Naive thymus-derived CD8-positive, alpha-beta T cell (primary cell): Measurements from ENCODE around the gene HELT. TPM values are rescaled to one million over a fixed set of nuclear protein-coding genes. Genes with fewer than 3 reads are reported as not detected.
"Not testable (repeated sequence)": the region's sequence is repeated elsewhere in the genome, so short reads cannot be mapped to it uniquely, and the experiment has no call there.

ENCODE experiments used
- ATAC-seq, 2 donors: fragments of 150-1000 bp; cut with Tn5 transposase in 1 of 2; sonication (Bioruptor Pico), chemical (Tn5 transposase) in 1 of 2; 1 replicate in 1 of 2; 2 replicates in 1 of 2; pipeline ENCODE4 v1.10.0; 2021; ENCODE audit warnings: mild to moderate bottlenecking in 2 of 2, moderate library complexity in 2 of 2
- POLR2A ChIA-PET: fragments of 350-600 bp; sonication (Branson Sonifier 250); formaldehyde crosslinking; loops from one replicate; lab custom pipeline; 2021; ENCODE audit warnings: antibody characterized with exemption; lab: Charles Lee
- DNase-seq, 10 donors: peaks; one replicate each; pipeline versions ENCODE4 v3.0.0 to v3.0.0-alpha.2; 2020 to 2022
- H3K27ac Mint-ChIP-seq, 10 donors: one replicate each; pipeline ENCODE4 v1.8.0; 2020 to 2022; ENCODE audit warnings: mild to moderate bottlenecking in 10 of 10, mixed read lengths in 10 of 10, moderate library complexity in 4 of 10, inconsistent platforms in 1 of 10
- H3K27me3 Mint-ChIP-seq, 5 donors: one replicate each; pipeline ENCODE4 v1.8.0; 2021 to 2022; ENCODE audit warnings: mixed read lengths in 5 of 5
- H3K36me3 Mint-ChIP-seq, 3 donors: one replicate each; pipeline ENCODE4 v1.8.0; 2020 to 2022; ENCODE audit warnings: mixed read lengths in 3 of 3, mild to moderate bottlenecking in 2 of 3, inconsistent platforms in 1 of 3
- H3K4me1 Mint-ChIP-seq, 4 donors: one replicate each; pipeline ENCODE4 v1.8.0; 2021 to 2022; ENCODE audit warnings: mixed read lengths in 4 of 4
- H3K4me3 Mint-ChIP-seq, 10 donors: one replicate each; pipeline ENCODE4 v1.8.0; 2020 to 2022; ENCODE audit warnings: mild to moderate bottlenecking in 10 of 10, mixed read lengths in 10 of 10, moderate library complexity in 6 of 10, inconsistent platforms in 1 of 10
- H3K9me3 Mint-ChIP-seq, 9 donors: one replicate each; pipeline ENCODE4 v1.8.0; 2020 to 2022; ENCODE audit warnings: mixed read lengths in 9 of 9, mild to moderate bottlenecking in 3 of 9, inconsistent platforms in 1 of 9, moderate library complexity in 1 of 9
- polyA plus RNA-seq, 3 donors: library from polyadenylated mRNA; unstranded; fragments of 300-500 nt; fragmentation: Illumina TruSeq; gene quantifications; one replicate each; pipeline ENCODE4 v1.2.3, GENCODE V29; 2021
- total RNA-seq, 8 experiments: library from RNA in 2 of 8; stranded (reverse) in 2 of 8; gene quantifications; one replicate each; pipeline ENCODE4 v1.2.3 and lab custom pipeline; 2021 to 2026

HELT gene, protein sequence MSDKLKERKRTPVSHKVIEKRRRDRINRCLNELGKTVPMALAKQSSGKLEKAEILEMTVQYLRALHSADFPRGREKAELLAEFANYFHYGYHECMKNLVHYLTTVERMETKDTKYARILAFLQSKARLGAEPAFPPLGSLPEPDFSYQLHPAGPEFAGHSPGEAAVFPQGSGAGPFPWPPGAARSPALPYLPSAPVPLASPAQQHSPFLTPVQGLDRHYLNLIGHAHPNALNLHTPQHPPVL
- total RNA-seq = not detected
- not detected for polyA plus RNA-seq
- total RNA-seq (lab: John Stamatoyannopoulos, UW) = 0 reads per million in 6 experiments

DNA sequence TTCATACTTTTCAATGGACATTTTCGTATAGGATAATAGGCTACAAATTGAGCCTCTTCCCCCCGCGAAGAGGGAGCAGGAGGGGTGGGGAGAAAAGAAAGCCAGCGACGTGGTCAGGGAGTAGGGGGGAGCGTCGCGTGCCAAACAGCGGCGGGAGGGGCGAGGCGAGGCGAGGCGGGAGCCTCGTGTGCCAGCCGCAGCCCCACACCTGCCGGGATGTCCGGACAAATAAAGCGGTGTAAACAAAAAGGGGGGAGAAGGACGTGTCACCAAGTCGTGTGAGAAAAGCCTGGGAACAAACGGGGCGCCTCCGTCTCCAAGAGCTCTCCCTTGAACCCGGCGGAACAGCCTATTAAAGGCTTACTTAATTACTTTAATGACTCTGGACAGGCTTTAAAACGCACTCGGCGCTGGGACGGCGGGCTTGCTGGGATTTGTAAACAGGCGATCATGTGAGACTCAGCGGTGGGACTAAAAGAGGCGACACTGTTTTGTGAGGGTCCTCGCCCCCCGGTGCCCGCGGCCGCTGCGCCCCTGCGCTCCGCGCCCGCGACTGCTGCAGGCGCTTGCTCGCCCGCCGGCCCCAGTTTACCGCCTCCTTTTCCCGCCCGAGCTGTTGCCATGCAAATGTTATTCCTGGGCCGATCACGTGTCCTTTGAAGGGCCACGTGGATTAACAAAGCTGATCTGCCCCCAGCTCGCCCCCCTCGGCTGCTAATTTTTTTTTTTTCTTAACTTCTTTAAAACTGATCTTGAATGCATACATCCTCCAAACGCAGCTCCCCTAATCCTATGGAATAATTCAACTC lies at the start of gene HELT:
Gene HELT, plus strand, starts transcription at position 527 of the 809 bp plus-strand sequence. CDS start 439 bp downstream, outside the sequence.
- Mint-ChIP-seq H3K27me3 (peaks cover 34 to 83% (median 67%) of the 10 kb centered on the region in 5 donors), H3K4me3 (peak within 1 kb of the TSS in 1 of 10 donors; percentile 23), H3K9me3 (no peaks in the 10 kb centered on the region), H3K4me1 (peaks cover 5 to 26% (median 16%) of the 10 kb centered on the region in 4 donors), H3K36me3 (no peaks in the 10 kb centered on the region), H3K27ac (peak within 1 kb of the TSS in 1 of 10 donors; percentile 73)
- ATAC-seq (no peak), DNase-seq (no peak)
- POLR2A ChIA-PET = no interaction called here

DNA sequence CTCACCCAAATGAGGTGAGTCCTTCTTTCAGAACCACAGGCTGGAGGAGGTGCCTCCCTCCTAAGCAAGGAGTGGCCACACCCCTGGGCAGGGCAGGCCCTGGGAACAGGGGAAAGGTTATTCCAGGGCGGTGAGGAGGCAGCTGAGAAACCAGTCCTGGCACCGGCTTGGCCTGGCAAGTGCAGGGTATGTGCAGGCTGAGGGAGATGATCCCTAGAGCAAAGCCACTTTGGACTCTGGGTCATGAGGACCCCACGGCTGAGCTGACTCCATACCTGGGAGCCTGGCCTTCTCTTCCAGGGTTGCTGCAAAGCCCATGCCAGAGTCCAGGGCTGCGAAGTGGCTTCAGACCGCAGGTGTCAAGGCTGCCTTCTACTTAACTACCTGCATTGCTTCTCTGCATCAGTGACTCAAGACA lies 49.5 kb upstream of the HELT start:
- H3K4me3 Mint-ChIP-seq = no peak overlapping the region
- H3K4me1 Mint-ChIP-seq = peaks cover 3 to 9% (median 7%) of the 10 kb centered on the region in 4 donors
- DNase-seq (no peak), ATAC-seq (no peak)
- H3K27ac Mint-ChIP-seq = peak overlapping the region in 2 of 10 donors; percentile 88 to 99
- H3K9me3 Mint-ChIP-seq = peaks cover 0 to 38% (median 13%) of the 10 kb centered on the region in 9 donors
- POLR2A ChIA-PET = no interaction called here
- H3K36me3 Mint-ChIP-seq = peaks cover 7 to 10% (median 9%) of the 10 kb centered on the region in 3 donors
- peaks cover 4 to 23% (median 11%) of the 10 kb centered on the region in 5 donors for H3K27me3 Mint-ChIP-seq

DNA sequence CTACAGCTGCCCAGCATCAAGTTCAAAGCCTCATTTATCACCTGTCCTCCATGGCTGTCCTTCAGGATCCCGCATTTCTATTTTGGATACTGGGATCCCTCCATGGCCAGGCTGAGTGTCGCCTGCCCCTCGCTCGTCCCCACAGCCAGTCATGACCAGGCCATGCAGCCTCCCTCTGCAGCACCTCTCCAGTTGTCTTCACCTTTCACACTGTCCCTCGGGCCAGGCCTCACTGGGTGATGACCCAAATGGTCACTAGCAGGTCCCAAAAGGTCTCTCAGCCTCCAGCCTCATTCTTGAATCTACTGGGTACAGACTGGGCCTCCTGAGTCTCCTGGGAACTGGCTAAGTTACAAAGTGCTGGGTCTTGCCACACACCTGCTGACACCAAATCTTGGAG lies 48.7 kb upstream of the HELT start:
- Mint-ChIP-seq H3K4me3 (peak overlapping the region in 1 of 10 donors; percentile 57), H3K27me3 (peaks cover 4 to 31% (median 11%) of the 10 kb centered on the region in 5 donors)
- DNase-seq = no peak

DNA sequence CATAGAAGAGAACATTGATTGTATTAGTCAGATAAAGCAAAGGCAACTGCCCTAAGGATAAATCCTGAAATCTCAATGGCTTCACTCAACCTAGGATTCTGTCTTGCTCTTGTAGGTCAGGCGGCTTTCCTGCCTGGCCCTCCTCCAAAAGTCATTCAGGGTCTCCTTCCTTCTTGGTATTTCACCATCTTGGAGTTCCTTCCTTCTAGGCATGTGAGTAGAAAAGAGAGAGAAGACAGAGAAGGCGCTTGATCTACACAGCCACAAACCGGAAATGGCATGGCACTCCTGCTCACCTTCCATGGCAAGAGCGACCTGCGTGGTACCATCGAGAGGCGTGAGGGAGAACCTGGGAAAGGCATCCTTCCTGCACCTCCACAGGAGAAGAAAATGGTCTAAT lies 45.3 kb upstream of the HELT start:
- peaks cover 0 to 9% (median 6%) of the 10 kb centered on the region in 3 donors for H3K36me3 Mint-ChIP-seq
- POLR2A ChIA-PET = no interaction called here
- DNase-seq (no peak), ATAC-seq (no peak)
- no peaks in the 10 kb centered on the region for H3K4me1 Mint-ChIP-seq
- no peak overlapping the region for H3K27ac Mint-ChIP-seq
- H3K4me3 Mint-ChIP-seq = no peak overlapping the region
- H3K27me3 Mint-ChIP-seq = peaks cover 9 to 41% (median 15%) of the 10 kb centered on the region in 5 donors
- peaks cover 0 to 29% (median 10%) of the 10 kb centered on the region in 9 donors for H3K9me3 Mint-ChIP-seq

More for the DNA sequence above, 48.7 kb upstream of the HELT start:
- Mint-ChIP-seq H3K36me3 (peaks cover 7 to 10% (median 9%) of the 10 kb centered on the region in 3 donors), H3K4me1 (peaks cover 3 to 9% (median 7%) of the 10 kb centered on the region in 4 donors), H3K27ac (no peak overlapping the region), H3K9me3 (peaks cover 0 to 38% (median 13%) of the 10 kb centered on the region in 9 donors)
- POLR2A ChIA-PET = no interaction called here
- ATAC-seq = no peak

DNA sequence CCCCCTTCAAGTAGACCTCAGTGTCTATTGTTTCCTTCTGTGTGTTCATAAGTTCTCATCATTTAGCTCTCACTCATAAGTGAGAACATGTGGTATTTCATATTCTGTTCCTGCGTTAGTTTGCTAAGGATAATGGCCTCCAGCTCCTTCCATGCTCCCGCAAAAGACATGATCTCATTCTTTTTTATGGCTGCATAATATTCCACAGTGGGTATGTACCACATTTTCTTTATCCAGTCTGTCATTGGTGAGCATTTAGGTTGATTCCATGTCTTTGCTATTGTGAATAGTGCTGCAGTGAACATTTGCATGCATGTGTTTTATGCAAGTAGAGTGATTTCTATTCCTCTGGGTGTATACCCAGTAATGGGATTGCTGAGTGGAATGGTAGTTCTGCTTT lies 41.9 kb upstream of the HELT start:
- H3K36me3 Mint-ChIP-seq, ATAC-seq, H3K4me3 Mint-ChIP-seq, DNase-seq, H3K4me1 Mint-ChIP-seq, POLR2A ChIA-PET, H3K27ac Mint-ChIP-seq: not testable (repeated sequence)
- Mint-ChIP-seq H3K9me3 (peaks cover 0 to 16% (median 7%) of the 10 kb centered on the region in 9 donors), H3K27me3 (peaks cover 9 to 29% (median 13%) of the 10 kb centered on the region in 5 donors)

DNA sequence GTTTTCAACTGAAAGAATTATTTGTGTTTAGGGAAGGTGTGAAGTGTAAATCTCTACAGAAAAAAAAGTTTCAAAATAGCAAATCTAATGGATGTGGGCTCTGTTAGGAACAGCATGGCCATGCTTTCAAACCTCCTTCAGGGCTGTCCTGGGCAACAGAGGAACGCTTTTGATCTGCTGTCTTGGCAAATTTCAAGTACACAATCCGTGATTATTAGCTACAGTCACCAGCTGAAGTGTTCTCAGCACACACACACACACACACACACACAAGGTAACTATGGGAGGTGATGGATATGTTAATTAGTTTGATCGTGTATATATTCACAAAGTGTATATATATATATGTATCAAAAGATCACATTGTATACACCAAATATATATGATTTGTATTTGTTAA lies 40.5 kb upstream of the HELT start:
- POLR2A ChIA-PET = no interaction called here
- peaks cover 0 to 4% (median 0%) of the 10 kb centered on the region in 3 donors for H3K36me3 Mint-ChIP-seq
- H3K4me3 Mint-ChIP-seq = no peak overlapping the region
- no peak overlapping the region for H3K27ac Mint-ChIP-seq
- no peak for DNase-seq
- peaks cover 0 to 3% (median 0%) of the 10 kb centered on the region in 4 donors for H3K4me1 Mint-ChIP-seq
- peaks cover 0 to 5% (median 0%) of the 10 kb centered on the region in 9 donors for H3K9me3 Mint-ChIP-seq
- no peak for ATAC-seq
- H3K27me3 Mint-ChIP-seq = peaks cover 6 to 22% (median 10%) of the 10 kb centered on the region in 5 donors

DNA sequence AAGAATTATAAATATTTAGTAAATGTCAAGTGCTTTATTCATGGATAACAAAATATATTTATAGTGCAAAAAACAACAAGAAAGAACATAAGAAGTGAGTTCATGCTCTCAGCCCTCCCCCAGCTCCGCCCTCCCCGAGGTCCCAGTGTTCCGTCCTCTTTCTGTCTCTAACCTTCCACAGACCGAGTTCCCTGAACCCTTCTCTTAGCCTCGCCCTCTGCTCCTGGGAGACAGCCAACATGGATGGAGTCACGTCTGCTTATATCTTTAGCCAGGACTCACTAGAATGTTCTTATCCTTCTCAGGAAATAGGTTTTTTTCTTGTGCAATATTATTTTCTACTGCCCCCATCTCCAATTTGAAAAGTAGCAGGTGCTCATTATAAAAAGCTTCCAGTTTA lies 40.1 kb upstream of the HELT start:
- H3K36me3 Mint-ChIP-seq = peaks cover 0 to 4% (median 0%) of the 10 kb centered on the region in 3 donors
- H3K4me3 Mint-ChIP-seq = no peak overlapping the region
- peaks cover 0 to 3% (median 0%) of the 10 kb centered on the region in 9 donors for H3K9me3 Mint-ChIP-seq
- DNase-seq (no peak), ATAC-seq (no peak)
- H3K27me3 Mint-ChIP-seq = peaks cover 6 to 17% (median 11%) of the 10 kb centered on the region in 5 donors
- H3K27ac Mint-ChIP-seq = no peak overlapping the region
- H3K4me1 Mint-ChIP-seq = peaks cover 0 to 7% (median 0%) of the 10 kb centered on the region in 4 donors
- POLR2A ChIA-PET = no interaction called here

DNA sequence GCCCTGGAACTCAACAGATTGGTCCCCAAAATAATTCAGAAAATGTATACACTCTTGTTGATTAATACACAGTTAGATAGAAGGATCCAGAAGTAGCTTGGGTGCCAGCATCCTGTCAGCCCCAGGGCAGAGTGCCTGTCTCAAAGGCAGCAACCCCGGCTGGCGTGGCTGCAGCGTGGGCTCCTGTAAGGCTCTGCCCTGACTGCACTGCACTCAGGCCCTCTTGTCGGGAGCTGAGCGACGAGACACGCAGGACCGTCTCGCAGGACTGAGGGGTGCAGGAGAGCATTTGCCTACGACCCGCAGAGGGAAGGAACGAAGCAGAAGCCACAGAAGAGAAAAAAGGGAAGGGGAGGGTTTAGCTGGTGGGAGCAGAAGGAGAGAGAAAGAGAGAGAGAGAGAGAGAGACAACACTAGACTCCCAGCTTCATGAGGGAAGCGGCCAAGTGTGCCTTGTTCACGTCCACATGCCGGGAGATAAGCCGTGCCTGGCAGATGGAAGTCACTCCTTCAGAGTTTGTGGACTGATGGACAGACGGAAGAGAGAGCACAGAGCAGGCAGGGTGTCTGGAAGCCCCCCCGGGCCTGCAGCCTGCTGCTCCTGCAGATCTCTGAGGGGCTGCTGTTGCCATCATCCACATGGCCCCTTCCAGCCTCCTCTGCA lies 38.7 kb upstream of the HELT start:
- H3K27ac Mint-ChIP-seq = no peak overlapping the region
- H3K27me3 Mint-ChIP-seq = peaks cover 4 to 12% (median 10%) of the 10 kb centered on the region in 5 donors
- ATAC-seq (no peak), DNase-seq (no peak)
- POLR2A ChIA-PET = no interaction called here
- peaks cover 0 to 9% (median 0%) of the 10 kb centered on the region in 4 donors for H3K4me1 Mint-ChIP-seq
- H3K4me3 Mint-ChIP-seq = no peak overlapping the region
- H3K9me3 Mint-ChIP-seq = peaks cover 0 to 3% (median 0%) of the 10 kb centered on the region in 9 donors
- H3K36me3 Mint-ChIP-seq = peaks cover 0 to 4% (median 0%) of the 10 kb centered on the region in 3 donors

DNA sequence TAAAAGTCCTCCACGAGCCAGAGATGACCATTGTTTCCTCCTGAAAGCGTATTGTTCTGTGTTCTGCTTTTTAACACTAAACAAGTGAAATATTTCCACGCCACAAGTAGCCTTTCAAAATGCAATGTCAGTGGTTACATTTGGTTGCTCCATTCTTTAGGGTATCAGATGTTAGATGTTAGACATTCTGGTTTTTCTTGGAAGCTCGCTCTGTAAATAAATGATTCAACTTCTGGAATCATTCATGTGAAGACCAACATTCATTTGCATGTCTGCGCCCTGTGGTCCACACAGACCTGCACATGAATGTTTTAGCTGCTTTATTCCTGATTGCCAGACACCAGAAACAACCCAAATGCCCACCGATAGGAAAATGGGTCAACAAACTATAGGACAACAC lies 38.0 kb upstream of the HELT start:
- Mint-ChIP-seq H3K27me3 (peaks cover 4 to 11% (median 7%) of the 10 kb centered on the region in 5 donors), H3K4me3 (no peak overlapping the region), H3K36me3 (peaks cover 0 to 4% (median 0%) of the 10 kb centered on the region in 3 donors), H3K27ac (no peak overlapping the region), H3K4me1 (peaks cover 0 to 9% (median 0%) of the 10 kb centered on the region in 4 donors), H3K9me3 (peaks cover 0 to 3% (median 0%) of the 10 kb centered on the region in 9 donors)
- no peak for DNase-seq
- no peak for ATAC-seq
- POLR2A ChIA-PET = no interaction called here

DNA sequence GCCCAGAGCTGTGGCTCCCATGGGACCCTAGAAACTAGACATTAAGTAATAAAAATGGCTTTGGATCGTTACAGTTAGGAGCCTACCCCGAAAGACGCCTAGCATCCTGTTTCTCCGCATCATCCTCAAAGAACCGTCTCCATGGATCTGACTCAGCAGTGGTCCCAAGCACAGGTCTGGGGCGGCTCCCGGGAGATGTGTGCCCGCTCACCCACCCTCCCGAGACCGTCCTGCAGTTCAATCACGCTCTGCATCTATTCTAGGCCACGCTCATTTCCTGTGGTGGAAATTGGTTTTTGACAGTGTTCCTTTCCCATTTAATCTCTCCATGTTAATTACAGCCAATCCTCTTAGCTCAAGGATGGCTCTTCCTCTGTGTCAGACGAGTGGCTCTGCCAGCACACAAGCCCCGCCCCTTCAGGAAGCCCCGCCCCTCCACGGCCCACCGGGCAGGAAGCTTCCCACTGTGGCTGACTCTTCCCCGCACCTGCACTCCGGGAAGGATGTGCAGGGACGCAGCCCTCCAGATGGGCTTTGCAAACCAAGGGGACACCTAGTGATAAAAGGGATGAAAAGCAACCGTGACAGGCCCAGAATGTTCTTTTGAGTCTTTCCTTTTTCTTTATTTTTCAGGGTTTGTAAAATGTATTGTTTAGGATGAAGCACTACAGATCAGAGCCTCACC lies 34.5 kb upstream of the HELT start:
- no peaks in the 10 kb centered on the region for H3K9me3 Mint-ChIP-seq
- no peaks in the 10 kb centered on the region for H3K36me3 Mint-ChIP-seq
- H3K4me3 Mint-ChIP-seq = no peak overlapping the region
- peaks cover 0 to 9% (median 0%) of the 10 kb centered on the region in 4 donors for H3K4me1 Mint-ChIP-seq
- ATAC-seq (peak; percentile 56 to 84), DNase-seq (peak; percentile 23 to 72 (median 42))
- H3K27ac Mint-ChIP-seq = no peak overlapping the region
- peaks cover 0 to 6% (median 0%) of the 10 kb centered on the region in 5 donors for H3K27me3 Mint-ChIP-seq
- POLR2A ChIA-PET = no interaction called here

DNA sequence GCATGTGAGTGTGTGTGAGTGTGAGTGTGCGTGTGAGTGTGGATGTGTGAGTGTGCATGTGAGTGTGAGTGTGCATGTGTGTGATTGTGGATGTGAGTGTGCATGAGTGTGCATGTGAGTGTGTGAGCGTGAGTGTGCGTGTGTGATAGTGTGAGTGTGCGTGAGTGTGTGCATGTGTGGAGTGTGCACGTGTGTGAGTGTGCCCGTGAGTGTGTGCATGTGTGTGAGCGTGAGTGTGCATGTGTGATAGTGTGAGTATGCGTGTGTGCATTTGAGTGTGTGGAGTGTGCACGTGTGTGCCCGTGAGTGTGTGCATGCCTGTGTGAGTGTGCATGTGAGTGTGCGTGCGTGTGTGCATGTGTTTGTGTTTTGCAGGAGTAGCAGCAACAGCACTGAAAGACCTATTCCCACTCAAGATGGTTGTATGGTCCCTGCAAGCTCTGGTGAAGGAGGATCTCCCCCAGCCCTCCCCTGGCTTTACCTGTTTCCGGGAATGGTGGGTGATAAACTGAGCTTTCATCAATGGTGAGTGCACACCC lies 30.7 kb upstream of the HELT start:
- DNase-seq = no peak
- no peak overlapping the region for H3K27ac Mint-ChIP-seq
- peaks cover 0 to 3% (median 2%) of the 10 kb centered on the region in 5 donors for H3K27me3 Mint-ChIP-seq
- no peak overlapping the region for H3K4me3 Mint-ChIP-seq
- peaks cover 0 to 8% (median 0%) of the 10 kb centered on the region in 4 donors for H3K4me1 Mint-ChIP-seq
- no peaks in the 10 kb centered on the region for H3K36me3 Mint-ChIP-seq
- H3K9me3 Mint-ChIP-seq = no peaks in the 10 kb centered on the region
- no peak for ATAC-seq
- POLR2A ChIA-PET = no interaction called here

DNA sequence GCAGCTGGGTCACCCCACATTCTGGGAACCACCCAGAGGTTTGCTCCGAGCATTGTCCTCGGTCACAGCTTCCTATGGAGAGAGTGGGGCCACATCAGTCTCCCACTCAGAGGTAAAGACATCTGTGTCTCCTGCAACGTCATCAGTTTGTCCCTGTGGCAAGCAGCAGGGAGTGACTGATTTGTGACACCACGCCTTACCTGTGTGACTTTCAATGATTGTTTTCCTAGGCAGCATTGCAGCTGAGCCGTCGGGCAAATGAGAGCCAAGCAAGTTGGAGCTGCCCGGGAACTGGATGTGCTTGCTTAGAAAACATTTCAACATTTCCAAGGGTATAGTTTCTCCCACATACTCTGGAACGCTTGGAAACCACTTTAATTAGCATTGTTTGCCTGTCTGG lies 29.7 kb upstream of the HELT start:
- Mint-ChIP-seq H3K9me3 (no peaks in the 10 kb centered on the region), H3K4me3 (no peak overlapping the region), H3K4me1 (no peaks in the 10 kb centered on the region), H3K27ac (no peak overlapping the region), H3K36me3 (no peaks in the 10 kb centered on the region), H3K27me3 (peaks cover 0 to 2% (median 0%) of the 10 kb centered on the region in 5 donors)
- POLR2A ChIA-PET = no interaction called here
- ATAC-seq = no peak
- DNase-seq = no peak
